Measurements from ENCODE around the gene MCC.

- no peak for TF ChIP-seq CTCF (IDR thresholded peaks at IDR 0.05)
- TF ChIP-seq REST (IDR thresholded peaks at IDR 0.05; ENCODE audit: insufficient read depth in 1 of 2, low read depth in 2 of 2, low read length in 1 of 2), result no peak
Observed at GRCh38 chr5:113181853-113182490, 306.3 kb downstream of the MCC start.

Data from Panc1 (cell line).